Activated gamma-delta T cell (primary cell): ENCODE measurements around the gene RNF220.
"Not testable (repeated sequence)": the region's sequence is repeated elsewhere in the genome, so short reads cannot be mapped to it uniquely, and the experiment has no call there.

ENCODE experiments used
- DNase-seq: peaks from one replicate; lab custom pipeline; 2025; lab: John Stamatoyannopoulos, UW

RNF220 gene

DNA sequence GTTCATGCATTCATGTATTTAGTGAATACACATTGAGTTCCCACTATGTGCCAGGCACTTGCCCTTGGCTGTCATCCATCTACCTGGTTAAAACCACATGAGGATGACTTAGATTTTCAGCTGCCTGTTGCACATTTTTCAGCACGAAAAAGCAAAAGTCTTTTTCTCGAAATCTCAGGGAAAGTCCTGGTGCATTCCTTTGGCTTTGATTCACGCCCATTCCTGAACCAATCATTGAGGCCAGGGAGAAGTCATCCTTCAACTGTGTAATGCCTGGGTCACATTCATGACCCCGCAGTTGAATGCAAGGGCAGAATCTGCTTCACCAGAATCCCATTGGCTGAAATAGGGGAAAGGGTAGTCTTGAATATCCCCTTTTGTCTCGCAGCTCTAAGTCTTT, 84.4 kb downstream of the RNF220 start:
- DNase-seq, result no peak

DNA sequence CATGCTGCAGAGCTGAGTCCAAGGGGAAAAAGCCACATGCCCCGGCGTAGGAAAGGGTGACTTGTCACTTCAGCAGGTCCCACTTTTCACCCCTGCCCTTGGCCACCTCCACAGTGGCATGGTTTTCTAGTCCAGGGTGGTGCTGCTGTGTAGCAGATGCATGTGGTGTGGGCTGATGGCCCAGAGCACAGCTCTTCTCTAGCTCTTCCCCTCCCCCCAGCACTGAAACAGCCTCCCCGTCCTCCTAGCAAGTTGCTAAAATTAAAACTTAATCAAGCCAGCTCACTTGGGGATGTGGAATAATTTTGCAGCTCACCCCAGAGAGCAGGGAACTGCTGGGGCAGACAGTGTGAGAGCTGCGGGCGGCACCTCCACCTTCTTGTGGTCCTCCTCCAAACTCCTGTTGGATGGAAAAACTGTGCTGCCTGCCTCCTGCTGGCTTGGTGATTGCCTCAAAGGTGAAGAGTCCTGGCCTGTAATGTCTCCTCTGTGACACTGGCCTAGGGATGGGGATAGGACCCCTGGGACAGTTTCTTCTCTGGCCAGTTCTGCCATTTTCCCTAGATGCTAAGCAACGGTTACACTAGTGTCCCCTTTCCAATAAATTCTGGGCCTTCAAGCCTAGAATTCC, 91.6 kb downstream of the RNF220 start:
- DNase-seq, result no peak

DNA sequence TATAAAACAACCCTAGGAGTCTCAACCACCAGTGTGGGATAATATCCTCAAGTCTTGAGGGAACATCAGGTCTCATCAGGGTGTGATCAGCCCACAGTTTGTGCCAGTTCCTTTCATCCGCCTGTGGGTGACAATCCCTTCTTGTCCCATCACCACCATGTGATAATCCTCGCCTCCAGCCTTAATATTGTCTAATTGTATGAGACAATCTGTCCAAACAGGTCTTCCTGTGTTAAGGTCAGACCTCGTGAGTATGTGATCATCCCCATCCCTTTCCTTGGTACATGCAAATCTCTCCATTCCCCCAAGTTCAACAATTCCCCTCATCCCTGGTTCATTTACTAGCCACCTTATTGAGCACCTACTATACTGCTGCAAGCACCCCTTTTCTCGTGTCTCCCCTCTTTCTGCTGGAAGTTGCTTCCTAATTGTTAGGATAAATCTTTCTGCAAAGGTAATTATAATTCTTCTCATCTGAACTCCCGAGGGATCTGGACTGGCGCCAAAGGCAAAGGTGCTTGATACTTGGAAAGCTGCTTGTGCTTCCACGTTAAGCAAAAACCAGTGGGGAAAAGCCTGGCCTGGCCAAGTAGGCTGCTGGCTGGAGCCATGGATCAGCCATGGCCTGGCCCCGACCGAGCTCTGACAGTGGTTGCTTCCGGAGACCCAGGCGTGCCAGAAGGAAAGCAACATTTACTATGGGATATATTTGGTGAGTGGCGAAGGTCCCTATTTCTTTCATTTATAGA, 92.5 kb downstream of the RNF220 start:
- no peak for DNase-seq

GRCh38 chr1:44499306-44499705, 94.3 kb downstream of the RNF220 start:
- no peak for DNase-seq

DNA sequence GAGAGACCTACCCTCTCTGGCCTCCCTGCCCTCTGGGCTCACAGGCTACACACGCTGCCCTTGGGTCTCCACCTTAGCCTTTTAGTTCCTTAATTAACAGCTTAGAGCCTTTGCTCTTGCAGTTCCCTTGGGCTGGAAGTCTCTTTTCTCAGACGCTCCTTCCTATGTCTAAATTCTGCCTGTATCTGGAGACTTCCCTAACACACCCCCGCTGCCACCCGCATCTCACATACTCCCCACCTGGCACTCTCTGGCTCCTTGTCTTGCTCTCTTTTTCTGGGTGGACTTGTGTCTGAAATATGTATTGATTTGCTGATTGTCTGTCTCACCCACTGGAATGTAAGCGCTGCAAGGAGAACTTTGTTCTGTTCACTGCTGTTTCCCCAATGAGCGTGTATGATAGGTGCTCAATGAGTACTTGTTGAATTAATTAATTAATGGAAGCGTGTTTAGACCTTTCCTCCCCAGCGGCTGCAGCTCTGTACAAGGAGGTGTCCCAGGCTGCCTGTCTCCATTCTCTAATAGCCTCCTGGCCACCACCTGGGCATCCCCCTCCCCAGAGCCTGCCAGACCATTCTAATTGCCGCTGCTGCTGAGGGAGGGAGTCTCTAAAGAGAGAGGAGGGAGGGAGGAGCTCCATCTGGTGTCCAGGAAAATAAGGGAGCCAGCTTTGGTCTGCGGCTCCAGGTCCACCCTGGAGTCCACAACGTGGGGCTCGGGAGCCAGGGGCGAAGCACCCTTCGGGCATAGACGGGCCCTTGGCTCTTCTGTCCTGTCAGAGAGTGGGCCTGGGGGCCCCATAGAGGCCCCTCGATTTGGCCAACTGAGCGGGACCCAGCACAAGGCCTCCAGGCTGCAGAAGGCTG, 95.4 kb downstream of the RNF220 start:
- DNase-seq, result no peak

- DNase-seq, result no peak
Observed at GRCh38 chr1:44501047-44501890, 96.2 kb downstream of the RNF220 start.

DNA sequence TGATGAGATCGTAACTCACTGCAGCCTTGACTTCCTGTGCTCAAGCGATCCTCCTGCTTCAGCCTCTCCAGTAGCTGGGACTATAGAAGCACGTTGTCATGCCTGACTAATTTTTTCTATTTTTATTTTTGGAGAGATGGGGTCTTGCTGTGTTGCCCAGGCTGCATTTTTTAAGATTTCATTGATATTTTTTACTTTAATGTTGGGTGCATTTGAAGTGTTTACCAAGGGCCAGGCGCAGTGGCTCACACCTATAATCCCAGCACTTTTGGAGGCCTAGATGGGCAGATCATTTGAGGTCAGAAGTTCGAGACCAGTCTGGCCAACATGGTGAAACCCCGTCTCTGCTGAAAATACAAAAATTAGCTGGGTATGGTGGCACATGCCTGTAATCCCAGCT, 97.8 kb downstream of the RNF220 start:
- DNase-seq, result not testable (repeated sequence)

DNA sequence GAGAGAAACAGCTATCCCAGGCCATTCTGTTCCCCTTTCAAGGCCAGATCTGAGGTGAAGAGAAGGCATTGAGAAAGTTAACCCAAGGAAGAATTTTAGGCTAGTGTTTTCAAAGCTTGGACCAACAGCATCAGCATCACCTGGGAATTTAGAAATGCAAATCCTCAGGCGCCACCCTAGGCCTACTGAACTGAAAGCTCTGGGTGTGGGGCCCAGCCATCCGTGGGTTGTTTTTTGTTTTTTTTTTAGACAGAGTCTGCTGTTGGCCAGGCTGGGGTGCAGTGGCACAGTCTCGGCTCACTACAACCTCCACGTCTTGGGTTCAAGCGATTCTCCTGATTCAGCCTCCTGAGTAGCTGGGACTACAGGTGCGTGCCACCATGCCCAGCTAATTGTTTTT, 98.6 kb downstream of the RNF220 start:
- DNase-seq, result no peak

- DNase-seq, result no peak
Observed at GRCh38 chr1:44505210-44505993, 100.3 kb downstream of the RNF220 start.

DNA sequence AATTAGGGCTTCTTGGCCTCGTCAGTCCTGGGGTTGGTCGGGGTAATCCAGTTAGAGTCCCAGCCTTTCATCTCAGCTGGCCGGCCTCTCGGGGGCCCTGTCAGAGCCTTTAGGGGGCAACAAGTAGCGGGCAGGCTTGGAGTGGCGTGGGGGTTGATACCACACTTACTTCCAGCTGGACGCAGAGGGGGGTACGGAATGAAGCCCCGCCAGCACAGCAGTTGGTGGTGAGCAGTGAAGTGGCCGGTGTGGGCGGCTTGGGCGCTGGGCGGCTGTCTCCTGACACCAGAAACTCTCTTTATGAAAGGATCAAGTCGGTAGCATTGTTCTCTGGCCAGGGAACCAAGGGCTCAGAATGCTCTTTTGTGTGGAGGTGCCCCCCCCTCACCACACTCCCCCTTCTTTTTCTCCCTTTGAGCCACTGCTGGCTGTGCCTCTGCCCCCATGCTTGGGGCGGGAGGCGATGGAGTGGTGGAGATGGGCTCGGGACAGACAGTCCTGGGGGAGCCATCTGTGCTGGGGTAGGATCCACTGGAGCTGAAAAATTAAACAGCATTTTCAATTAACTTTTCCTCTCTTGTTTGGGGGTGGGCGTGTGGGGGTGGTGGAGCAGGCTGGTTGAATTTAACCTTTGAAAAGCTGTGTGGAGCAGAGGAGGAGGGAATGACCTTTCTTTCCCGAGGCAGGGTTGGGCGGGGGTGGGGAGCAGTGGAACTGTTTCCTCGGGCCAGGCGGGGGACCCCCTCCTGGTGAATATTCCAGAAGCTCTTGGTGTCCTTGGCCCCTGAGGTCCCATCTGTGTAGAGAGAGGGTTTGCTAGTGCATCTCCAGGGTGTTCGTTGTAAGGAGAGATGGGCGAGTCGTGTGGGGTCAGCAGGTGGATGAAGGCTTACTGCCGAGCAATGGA, 102.7 kb downstream of the RNF220 start:
- DNase-seq, result no peak

GRCh38 chr1:44508397-44508745, 103.3 kb downstream of the RNF220 start:
- no peak for DNase-seq

DNA sequence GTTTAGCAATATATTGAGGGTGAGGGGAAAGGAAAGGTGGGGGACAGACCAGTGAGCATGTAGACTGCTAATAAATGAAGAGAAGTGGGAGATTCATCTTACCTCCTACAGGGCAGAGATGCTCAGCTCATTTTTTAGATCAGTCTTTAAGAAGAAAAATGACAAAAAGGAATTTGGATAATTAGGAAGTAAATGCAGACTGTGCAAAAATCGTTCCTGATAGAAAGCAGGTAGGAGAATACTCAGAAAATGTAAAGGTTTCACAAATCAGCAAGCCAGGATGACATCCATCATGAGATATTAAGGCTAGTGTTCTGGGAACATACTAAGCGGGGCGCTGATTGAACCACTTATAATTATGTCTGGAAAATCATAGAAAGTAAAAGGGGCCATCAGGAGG, 106.3 kb downstream of the RNF220 start:
- no peak for DNase-seq

GRCh38 chr1:44511769-44512168, 106.7 kb downstream of the RNF220 start:
- no peak for DNase-seq

GRCh38 chr1:44512313-44512885, 107.3 kb downstream of the RNF220 start:
- no peak for DNase-seq

DNA sequence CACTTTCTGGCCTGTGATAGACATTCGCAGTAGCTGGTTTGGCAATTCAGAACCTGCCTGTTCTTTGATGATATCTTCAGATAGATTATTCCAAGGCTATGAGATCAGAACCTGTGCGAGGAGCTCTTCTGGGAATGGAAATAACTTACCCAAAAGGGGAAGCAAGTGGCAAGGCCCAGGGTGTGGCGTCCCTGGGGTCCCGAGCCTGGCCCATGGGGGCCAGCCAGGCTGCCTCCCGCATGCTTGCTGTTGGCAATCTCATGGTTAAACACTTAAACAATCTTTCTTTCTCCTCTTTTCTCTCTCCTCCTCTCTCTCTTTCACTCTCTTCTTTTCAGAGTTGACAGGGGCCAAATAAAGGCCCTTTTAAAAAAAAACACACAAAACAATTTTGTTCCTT, 108.1 kb downstream of the RNF220 start:
- no peak for DNase-seq

- no peak for DNase-seq
Observed at GRCh38 chr1:44514673-44515072, 109.6 kb downstream of the RNF220 start.

DNA sequence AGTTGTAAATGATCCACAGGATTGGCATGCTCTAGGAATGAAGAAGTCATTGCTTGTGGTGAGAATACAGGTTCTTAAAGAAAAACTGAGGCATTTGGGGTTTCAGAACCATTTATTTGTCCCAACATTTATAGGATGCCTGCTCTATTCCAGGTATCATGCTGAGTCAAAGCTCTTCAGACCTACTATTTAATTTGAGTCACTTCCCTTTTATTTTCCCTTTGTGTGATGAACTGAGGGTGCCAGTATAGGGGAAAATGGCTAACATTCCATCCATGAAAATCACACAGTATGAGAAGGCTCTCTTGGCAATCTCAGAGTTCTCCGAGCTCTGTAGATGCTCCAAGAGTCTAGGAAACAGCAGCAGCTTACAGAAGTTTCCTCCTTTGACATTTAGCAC, 110.4 kb downstream of the RNF220 start:
- DNase-seq, result no peak

- no peak for DNase-seq
Observed at GRCh38 chr1:44519035-44519676, 114.1 kb downstream of the RNF220 start.

DNA sequence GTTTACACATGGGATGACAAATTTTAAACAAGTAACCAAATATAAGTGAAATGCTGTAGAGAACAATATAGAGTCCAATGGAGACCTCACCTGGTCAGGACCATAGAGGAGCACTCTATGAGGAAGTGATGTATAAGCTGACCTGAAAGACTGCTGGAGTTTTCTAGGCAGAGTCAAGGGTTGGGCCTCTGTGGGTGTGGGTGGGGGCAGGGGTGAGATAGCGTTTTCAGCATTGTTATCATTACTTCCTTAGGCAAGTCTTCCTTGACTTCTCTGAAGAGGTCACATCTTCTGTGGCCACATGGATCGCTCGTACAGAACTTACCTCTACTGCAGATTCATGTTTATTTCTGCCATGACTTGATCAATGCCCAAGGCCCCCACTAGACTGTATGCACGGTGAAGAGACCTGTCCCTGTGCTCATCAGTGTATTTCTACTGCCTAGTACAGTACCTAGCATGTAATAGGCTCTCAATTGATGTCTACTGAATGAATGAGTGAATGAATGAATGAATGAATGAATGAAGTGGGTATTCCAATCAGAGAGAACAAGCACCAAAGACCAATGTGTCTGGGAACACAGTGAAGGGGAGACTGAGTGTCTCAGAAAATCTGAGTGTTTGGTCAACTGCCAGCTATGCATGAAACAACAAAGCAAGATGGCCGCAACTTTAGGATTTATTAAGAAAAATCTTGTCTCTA, 116.5 kb downstream of the RNF220 start:
- no peak for DNase-seq
